ENCODE results near the gene FNDC1. TPM values are rescaled to one million over a fixed set of nuclear protein-coding genes. Genes with fewer than 3 reads are reported as not detected.

FNDC1 gene
- total and polyA plus RNA-seq, 2 donors (not counting 1 experiment from before 2014, with no cell fraction given), result not detected

GRCh38 chr6:159194421-159194820 lies 25.2 kb downstream of the FNDC1 start:
- Histone ChIP-seq H3K9me3 (ENCODE audit: control extremely low read depth in 1 of 3, control insufficient read depth in 2 of 3, insufficient read depth in 1 of 3, low read length in 2 of 3) (peaks cover 0 to 6% (median 0%) of the 10 kb centered on the region in 3 donors), H3K9ac (ENCODE audit: low read length) (no peak overlapping the region), H3K27ac (ENCODE audit: low read length in 2 of 2) (no peak overlapping the region), H3K36me3 (replicated peaks in 1 of 2; ENCODE audit: control extremely low read depth in 1 of 2, control insufficient read depth in 1 of 2, extremely low read depth in 1 of 2, insufficient read depth in 2 of 2, low read length in 1 of 2) (no peaks in the 10 kb centered on the region), H3K79me2 (ENCODE audit: control insufficient read depth, insufficient read depth, low read length) (no peaks in the 10 kb centered on the region), H3K27me3 (replicated peaks in 1 of 4; ENCODE audit: control extremely low read depth in 1 of 4, control insufficient read depth in 3 of 4, insufficient read depth in 4 of 4, low read length in 3 of 4) (no peaks in the 10 kb centered on the region), H3K4me2 (replicated peaks; ENCODE audit: low read depth, low read length, poor library complexity, severe bottlenecking) (no peak overlapping the region), H4K20me1 (ENCODE audit: control insufficient read depth, insufficient read depth, low read length, poor library complexity, severe bottlenecking) (no peaks in the 10 kb centered on the region), H3K4me1 (ENCODE audit: control insufficient read depth in 2 of 2, insufficient read depth in 2 of 2, low read length in 2 of 2) (peaks cover 7 to 11% of the 10 kb centered on the region in 2 donors), H2AFZ (ENCODE audit: insufficient read depth, low read depth, low read length, poor library complexity, severe bottlenecking) (no peak overlapping the region), H3K4me3 (ENCODE audit: control extremely low read depth in 1 of 5, extremely low read depth in 1 of 5, insufficient read depth in 1 of 5, low read depth in 2 of 5, low read length in 4 of 5) (no peak overlapping the region)
- Mint-ChIP-seq H3K4me3 (no peak overlapping the region), H3K27ac (no peak overlapping the region), H3K27me3 (no peaks in the 10 kb centered on the region), H3K4me1 (peaks cover 23% of the 10 kb centered on the region), H3K9me3 (ENCODE audit: insufficient read depth) (no peaks in the 10 kb centered on the region)
- TF ChIP-seq CTCF (IDR thresholded peaks at IDR 0.05) (no peak), EZH2 (IDR thresholded peaks at IDR 0.05; ENCODE audit: borderline replicate concordance, insufficient read depth, low read depth, low read length, poor library complexity, severe bottlenecking) (no peak)
- no peak for DNase-seq
- 97% methylated on average over 3 of the region's 4 CpGs for WGBS (ENCODE audit: insufficient coverage)
- no peak for ATAC-seq (ENCODE audit: low read depth)
- ChIA-PET POLR2A (no interaction called here), CTCF (no interaction called here)
- intact Hi-C loops (cut with micrococcal nuclease), result no loop called here

- no peak for DNase-seq
- H3K4me2 ChIP-seq (replicated peaks; ENCODE audit: low read depth, low read length, poor library complexity, severe bottlenecking), result no peak overlapping the region
- H3K27ac ChIP-seq (ENCODE audit: low read length in 2 of 2), result no peak overlapping the region
- H3K27me3 ChIP-seq (replicated peaks in 1 of 4; ENCODE audit: control extremely low read depth in 1 of 4, control insufficient read depth in 3 of 4, insufficient read depth in 4 of 4, low read length in 3 of 4), result no peaks in the 10 kb centered on the region
- Mint-ChIP-seq H3K27me3 (peaks cover 3% of the 10 kb centered on the region), H3K4me1 (peaks cover 17% of the 10 kb centered on the region), H3K9me3 (ENCODE audit: insufficient read depth) (no peaks in the 10 kb centered on the region), H3K4me3 (no peak overlapping the region), H3K27ac (no peak overlapping the region)
- intact Hi-C loops (cut with micrococcal nuclease), result no loop called here
- H3K36me3 ChIP-seq (replicated peaks in 1 of 2; ENCODE audit: control extremely low read depth in 1 of 2, control insufficient read depth in 1 of 2, extremely low read depth in 1 of 2, insufficient read depth in 2 of 2, low read length in 1 of 2), result no peaks in the 10 kb centered on the region
- TF ChIP-seq CTCF (IDR thresholded peaks at IDR 0.05) (no peak), EZH2 (IDR thresholded peaks at IDR 0.05; ENCODE audit: borderline replicate concordance, insufficient read depth, low read depth, low read length, poor library complexity, severe bottlenecking) (no peak)
- no peak overlapping the region for H2AFZ ChIP-seq (ENCODE audit: insufficient read depth, low read depth, low read length, poor library complexity, severe bottlenecking)
- no peaks in the 10 kb centered on the region for H3K9me3 ChIP-seq (ENCODE audit: control extremely low read depth in 1 of 3, control insufficient read depth in 2 of 3, insufficient read depth in 1 of 3, low read length in 2 of 3)
- H3K79me2 ChIP-seq (ENCODE audit: control insufficient read depth, insufficient read depth, low read length), result no peaks in the 10 kb centered on the region
- no peaks in the 10 kb centered on the region for H4K20me1 ChIP-seq (ENCODE audit: control insufficient read depth, insufficient read depth, low read length, poor library complexity, severe bottlenecking)
- H3K4me3 ChIP-seq (ENCODE audit: control extremely low read depth in 1 of 5, extremely low read depth in 1 of 5, insufficient read depth in 1 of 5, low read depth in 2 of 5, low read length in 4 of 5), result no peak overlapping the region
- no peak overlapping the region for H3K9ac ChIP-seq (ENCODE audit: low read length)
- no peak for ATAC-seq (ENCODE audit: low read depth)
- H3K4me1 ChIP-seq (ENCODE audit: control insufficient read depth in 2 of 2, insufficient read depth in 2 of 2, low read length in 2 of 2), result peaks cover 7 to 11% of the 10 kb centered on the region in 2 donors
- CTCF ChIA-PET, result no interaction called here
- POLR2A ChIA-PET, result no interaction called here
- no CpG with 5 or more reads among the region's 2 CpGs for WGBS (ENCODE audit: insufficient coverage)
Observed at GRCh38 chr6:159196430-159196975, 27.3 kb downstream of the FNDC1 start.

All from B cell (primary cell).